Measurements from ENCODE around the gene HAAO. TPM values are rescaled to one million over a fixed set of nuclear protein-coding genes. Genes with fewer than 3 reads are reported as not detected.

HAAO gene
- total RNA-seq, 1 experiment from 2014 or later = 6.6 TPM

DNA sequence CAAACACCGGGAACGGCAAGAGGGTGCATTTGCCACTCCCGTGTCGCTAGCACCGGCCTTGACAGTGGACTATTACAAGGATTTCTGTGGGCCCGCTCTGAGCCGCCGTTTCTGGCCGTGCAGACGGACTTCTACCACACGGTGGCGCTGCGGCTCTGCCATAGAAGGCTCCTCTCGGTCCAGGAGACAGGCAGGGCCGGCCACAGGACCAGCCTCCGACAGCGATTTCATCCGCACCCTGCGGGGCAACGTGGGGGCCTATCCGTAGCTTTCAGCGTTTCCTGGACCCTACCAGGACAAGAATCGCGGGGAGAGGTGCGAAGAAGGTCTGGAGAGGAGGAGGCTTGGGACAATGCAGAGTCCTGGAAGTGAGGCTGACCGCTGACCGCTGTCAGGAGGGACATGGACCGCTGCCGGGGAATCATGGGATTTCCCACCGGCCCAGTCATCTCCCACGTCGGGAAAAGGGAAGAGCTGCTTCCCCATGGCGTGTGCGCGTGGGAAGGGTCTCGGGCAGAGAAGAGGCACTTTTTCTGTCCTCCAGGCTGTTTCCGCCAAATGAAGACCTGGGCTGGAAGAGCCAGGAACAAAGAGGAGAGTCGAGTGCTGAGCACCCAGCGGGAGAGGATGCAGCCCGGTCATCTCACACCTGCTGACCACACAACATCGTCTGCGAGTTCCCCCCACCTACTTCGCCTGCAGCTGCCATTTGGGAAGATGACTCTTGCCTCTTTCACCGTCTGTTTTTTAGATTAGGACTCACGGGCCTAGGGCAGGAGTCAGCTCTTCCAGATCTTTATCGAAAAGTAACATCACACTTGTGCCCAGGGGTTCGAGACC, 35.5 kb upstream of the HAAO start:
- H2BK5ac ChIP-seq (ENCODE audit: insufficient read length, low read length) = no peak overlapping the region
- no peak overlapping the region for H4K91ac ChIP-seq (ENCODE audit: insufficient read length, low read depth, low read length)
- H4K8ac ChIP-seq (replicated peaks; ENCODE audit: insufficient read length, low read depth, low read length) = no peak overlapping the region
- no peak overlapping the region for H2BK120ac ChIP-seq (ENCODE audit: low read depth, low read length, poor library complexity, severe bottlenecking)
- H3K4ac ChIP-seq (ENCODE audit: low read depth, low read length) = no peak overlapping the region
- H3K4me2 ChIP-seq (ENCODE audit: insufficient read depth, insufficient read length, low read length) = peak overlapping the region; percentile 37
- H3K9ac ChIP-seq (ENCODE audit: extremely low read depth, insufficient read length, low read length) = no peak overlapping the region
- no peak overlapping the region for H2BK12ac ChIP-seq (ENCODE audit: insufficient read length, low read depth, low read length)
- H3K27ac ChIP-seq (ENCODE audit: insufficient read length, low read depth, low read length) = no peak overlapping the region
- WGBS (ENCODE audit: extremely low coverage, insufficient read length, low lambda C conversion rate) = no CpG with 5 or more reads among the region's 47 CpGs
- H4K5ac ChIP-seq (ENCODE audit: insufficient read length, low read depth, low read length) = no peak overlapping the region
- peaks cover 21% of the 10 kb centered on the region for H3K27me3 Mint-ChIP-seq (ENCODE audit: low read depth)
- no peak overlapping the region for H3K23ac ChIP-seq (ENCODE audit: insufficient read length, low read depth, low read length)
- H3K27ac Mint-ChIP-seq = no peak overlapping the region
- no peak overlapping the region for H3K18ac ChIP-seq (ENCODE audit: insufficient read length, low read depth, low read length)
- H3K36me3 Mint-ChIP-seq (ENCODE audit: insufficient read depth in 1 of 3, low read depth in 3 of 3) = no peaks in the 10 kb centered on the region
- H2AFZ ChIP-seq (ENCODE audit: low read length) = no peak overlapping the region
- no peaks in the 10 kb centered on the region for H3K79me2 ChIP-seq (ENCODE audit: insufficient read depth, low read length)
- no peaks in the 10 kb centered on the region; the same call in 1 of the 2 replicates for H3K27me3 ChIP-seq (ENCODE audit: insufficient read depth, low read length)
- H2AK5ac ChIP-seq (ENCODE audit: insufficient read length, low read length) = no peak overlapping the region
- no peaks in the 10 kb centered on the region for H3K4me1 ChIP-seq (ENCODE audit: insufficient read depth, low read length)
- no peaks in the 10 kb centered on the region for H3K9me3 ChIP-seq (ENCODE audit: control insufficient read depth, low read depth, low read length)
- H3K23me2 ChIP-seq (ENCODE audit: insufficient read length, low read depth, low read length, poor library complexity, severe bottlenecking) = no peaks in the 10 kb centered on the region
- TF ChIP-seq, protein P1, sequence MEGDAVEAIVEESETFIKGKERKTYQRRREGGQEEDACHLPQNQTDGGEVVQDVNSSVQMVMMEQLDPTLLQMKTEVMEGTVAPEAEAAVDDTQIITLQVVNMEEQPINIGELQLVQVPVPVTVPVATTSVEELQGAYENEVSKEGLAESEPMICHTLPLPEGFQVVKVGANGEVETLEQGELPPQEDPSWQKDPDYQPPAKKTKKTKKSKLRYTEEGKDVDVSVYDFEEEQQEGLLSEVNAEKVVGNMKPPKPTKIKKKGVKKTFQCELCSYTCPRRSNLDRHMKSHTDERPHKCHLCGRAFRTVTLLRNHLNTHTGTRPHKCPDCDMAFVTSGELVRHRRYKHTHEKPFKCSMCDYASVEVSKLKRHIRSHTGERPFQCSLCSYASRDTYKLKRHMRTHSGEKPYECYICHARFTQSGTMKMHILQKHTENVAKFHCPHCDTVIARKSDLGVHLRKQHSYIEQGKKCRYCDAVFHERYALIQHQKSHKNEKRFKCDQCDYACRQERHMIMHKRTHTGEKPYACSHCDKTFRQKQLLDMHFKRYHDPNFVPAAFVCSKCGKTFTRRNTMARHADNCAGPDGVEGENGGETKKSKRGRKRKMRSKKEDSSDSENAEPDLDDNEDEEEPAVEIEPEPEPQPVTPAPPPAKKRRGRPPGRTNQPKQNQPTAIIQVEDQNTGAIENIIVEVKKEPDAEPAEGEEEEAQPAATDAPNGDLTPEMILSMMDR (conservative IDR thresholded peaks at IDR 0.05) = peak; percentile 96
- H3K56ac ChIP-seq (ENCODE audit: insufficient read length, low read depth, low read length) = no peak overlapping the region
- H4K20me1 ChIP-seq (ENCODE audit: control insufficient read depth, insufficient read depth, insufficient read length) = no peaks in the 10 kb centered on the region
- peaks cover 15 to 16% of the 10 kb centered on the region in 2 experiments for H3K4me1 Mint-ChIP-seq
- H3K4me3 Mint-ChIP-seq = peak overlapping the region; percentile 47 to 54; a peak in 4 of 5 replicates
- H3K79me1 ChIP-seq (ENCODE audit: insufficient read depth, low read depth, low read length, poor library complexity, severe bottlenecking) = no peaks in the 10 kb centered on the region
- DNase-seq = peak; percentile 89
- H3K14ac ChIP-seq (ENCODE audit: insufficient read depth, low read length) = no peak overlapping the region
- no peaks in the 10 kb centered on the region; a peak in 1 of 5 replicates for H3K9me3 Mint-ChIP-seq
- H3T11ph ChIP-seq (ENCODE audit: low read length) = no peak overlapping the region
- no peak overlapping the region for H2BK15ac ChIP-seq (ENCODE audit: low read depth, low read length)
- no peak overlapping the region for H2BK20ac ChIP-seq (ENCODE audit: low read depth, low read length, poor library complexity, severe bottlenecking)

Measured in H9 (cell line).